GM12875 (cell line): Measurements from ENCODE around the gene TNNC2.
"Not testable (repeated sequence)": the region's sequence is repeated elsewhere in the genome, so short reads cannot be mapped to it uniquely, and the experiment has no call there.

Experiments
- H3K4me3 ChIP-seq: one replicate; pipeline ENCODE4 v1.5.1; 2011; ENCODE audit warnings: low read depth, low read length, control low read depth
- TF ChIP-seq, protein P1 (sequence below): IDR thresholded peaks from 2 replicates; pipeline ENCODE4 v1.5.1; 2011; ENCODE audit warnings: low read depth, mild to moderate bottlenecking, control low read depth, inconsistent platforms, low read length, moderate library complexity, borderline replicate concordance; ENCODE audit not compliant: insufficient read depth

Gene TNNC2

DNA sequence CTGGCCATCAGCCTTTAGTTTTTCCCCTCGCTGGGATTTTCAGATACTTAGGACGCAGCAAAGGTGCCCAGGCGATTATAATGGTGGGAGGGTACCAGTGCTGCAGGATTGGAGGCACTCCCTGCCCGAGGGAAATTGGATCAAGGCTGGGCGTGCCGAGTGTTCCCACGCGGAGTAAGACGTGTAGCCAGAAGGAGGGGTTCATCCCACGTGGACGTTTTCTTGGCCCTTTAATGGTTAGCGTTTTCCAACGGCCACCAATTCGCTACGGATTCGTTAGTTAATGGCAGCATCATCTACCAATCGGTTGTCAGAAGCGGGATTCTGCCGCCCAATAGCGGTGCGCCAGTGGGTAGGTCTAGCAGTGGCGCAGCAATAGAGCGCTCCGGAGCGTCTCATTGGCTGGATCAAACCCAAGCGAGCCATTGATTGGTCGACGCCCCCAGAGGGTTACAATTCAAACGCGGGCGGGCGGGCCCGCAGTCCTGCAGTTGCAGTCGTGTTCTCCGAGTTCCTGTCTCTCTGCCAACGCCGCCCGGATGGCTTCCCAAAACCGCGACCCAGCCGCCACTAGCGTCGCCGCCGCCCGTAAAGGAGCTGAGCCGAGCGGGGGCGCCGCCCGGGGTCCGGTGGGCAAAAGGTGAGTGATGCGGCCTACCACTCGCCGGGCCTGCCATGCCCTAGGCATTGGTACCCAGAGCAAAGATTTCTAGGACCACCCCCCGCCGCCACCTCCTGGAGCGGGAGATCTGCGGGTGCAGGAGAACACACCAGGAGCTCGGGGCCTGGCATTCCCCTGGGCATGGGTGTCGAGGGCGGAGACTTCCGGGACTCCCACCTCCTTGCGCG is 14.7 kb downstream of the TNNC2 start, which contains the start of gene UBE2C:
Gene UBE2C (plus strand): TSS at position 488 of the 849 bp plus-strand sequence. CDS start 52 bp downstream, at position 540.
- H3K4me3 ChIP-seq, result peak within 1 kb of the TSS; percentile 68
- TF ChIP-seq, protein P1, sequence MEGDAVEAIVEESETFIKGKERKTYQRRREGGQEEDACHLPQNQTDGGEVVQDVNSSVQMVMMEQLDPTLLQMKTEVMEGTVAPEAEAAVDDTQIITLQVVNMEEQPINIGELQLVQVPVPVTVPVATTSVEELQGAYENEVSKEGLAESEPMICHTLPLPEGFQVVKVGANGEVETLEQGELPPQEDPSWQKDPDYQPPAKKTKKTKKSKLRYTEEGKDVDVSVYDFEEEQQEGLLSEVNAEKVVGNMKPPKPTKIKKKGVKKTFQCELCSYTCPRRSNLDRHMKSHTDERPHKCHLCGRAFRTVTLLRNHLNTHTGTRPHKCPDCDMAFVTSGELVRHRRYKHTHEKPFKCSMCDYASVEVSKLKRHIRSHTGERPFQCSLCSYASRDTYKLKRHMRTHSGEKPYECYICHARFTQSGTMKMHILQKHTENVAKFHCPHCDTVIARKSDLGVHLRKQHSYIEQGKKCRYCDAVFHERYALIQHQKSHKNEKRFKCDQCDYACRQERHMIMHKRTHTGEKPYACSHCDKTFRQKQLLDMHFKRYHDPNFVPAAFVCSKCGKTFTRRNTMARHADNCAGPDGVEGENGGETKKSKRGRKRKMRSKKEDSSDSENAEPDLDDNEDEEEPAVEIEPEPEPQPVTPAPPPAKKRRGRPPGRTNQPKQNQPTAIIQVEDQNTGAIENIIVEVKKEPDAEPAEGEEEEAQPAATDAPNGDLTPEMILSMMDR, result no peak

- H3K4me3 ChIP-seq, result no peak overlapping the region
- TF ChIP-seq, protein P1, result no peak
Observed at GRCh38 chr20:45810191-45810970, 16.7 kb downstream of the TNNC2 start.

- H3K4me3 ChIP-seq, result no peak overlapping the region
- TF ChIP-seq, protein P1, result no peak
Observed at GRCh38 chr20:45801851-45802250, 25.3 kb downstream of the TNNC2 start.

- TF ChIP-seq, protein P1, result peak; percentile 84
- H3K4me3 ChIP-seq, result no peak overlapping the region
Observed at GRCh38 chr20:45798935-45799642, 28.0 kb downstream of the TNNC2 start.

GRCh38 chr20:45797955-45798354 is 29.2 kb downstream of the TNNC2 start:
- not testable (repeated sequence) for H3K4me3 ChIP-seq

DNA sequence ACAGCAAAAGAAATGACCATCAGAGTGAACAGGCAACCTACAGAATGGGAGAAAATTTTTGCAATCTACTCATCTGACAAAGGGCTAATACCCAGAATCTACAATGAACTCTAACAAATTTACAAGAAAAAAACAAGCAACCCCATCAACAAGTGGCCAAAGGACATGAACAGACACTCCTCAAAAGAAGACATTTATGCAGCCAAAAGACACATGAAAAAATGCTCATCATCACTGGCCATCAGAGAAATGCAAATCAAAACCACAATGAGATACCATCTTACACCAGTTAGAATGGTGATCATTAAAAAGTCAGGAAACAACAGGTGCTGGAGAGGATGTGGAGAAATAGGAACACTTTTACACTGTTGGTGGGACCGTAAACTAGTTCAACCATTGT is 29.6 kb downstream of the TNNC2 start:
- not testable (repeated sequence) for H3K4me3 ChIP-seq

DNA sequence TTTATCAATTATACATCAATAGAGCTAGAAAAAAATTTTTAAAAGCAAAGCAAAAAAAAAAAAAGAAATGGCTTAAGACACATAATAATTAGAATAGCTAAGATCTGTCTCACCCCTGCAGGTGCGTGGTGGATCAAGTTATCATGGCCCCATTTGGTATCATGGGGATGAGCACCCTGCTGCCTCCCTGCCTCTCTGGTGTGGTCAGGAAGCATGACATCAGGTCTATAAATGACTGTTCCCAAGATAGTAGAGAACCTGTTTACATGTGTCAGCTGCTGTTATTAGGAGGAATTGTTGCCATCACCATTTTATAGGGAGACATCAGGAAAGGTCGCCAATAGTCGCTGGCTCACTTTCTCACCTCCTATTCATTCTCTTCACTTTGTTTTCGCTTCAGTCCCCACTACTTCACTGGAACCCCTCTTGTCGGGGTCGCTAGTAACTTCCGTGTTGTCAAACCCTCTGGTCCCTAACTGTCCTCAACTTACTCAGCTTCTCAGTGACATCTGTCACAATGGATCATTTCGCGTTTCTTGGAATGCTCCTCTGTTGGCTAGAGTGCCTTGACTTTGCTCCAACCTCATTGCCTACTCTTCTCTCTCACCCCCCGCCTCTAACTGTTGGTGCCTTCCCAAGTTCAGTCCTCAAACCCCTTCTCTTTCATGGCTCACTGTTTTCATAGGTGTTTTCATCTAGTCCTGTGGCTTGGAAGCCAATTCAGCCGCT is 30.6 kb downstream of the TNNC2 start:
- no peak overlapping the region for H3K4me3 ChIP-seq
- TF ChIP-seq, protein P1, result no peak
